ENCODE results near the gene METTL26.

Gene METTL26

DNA sequence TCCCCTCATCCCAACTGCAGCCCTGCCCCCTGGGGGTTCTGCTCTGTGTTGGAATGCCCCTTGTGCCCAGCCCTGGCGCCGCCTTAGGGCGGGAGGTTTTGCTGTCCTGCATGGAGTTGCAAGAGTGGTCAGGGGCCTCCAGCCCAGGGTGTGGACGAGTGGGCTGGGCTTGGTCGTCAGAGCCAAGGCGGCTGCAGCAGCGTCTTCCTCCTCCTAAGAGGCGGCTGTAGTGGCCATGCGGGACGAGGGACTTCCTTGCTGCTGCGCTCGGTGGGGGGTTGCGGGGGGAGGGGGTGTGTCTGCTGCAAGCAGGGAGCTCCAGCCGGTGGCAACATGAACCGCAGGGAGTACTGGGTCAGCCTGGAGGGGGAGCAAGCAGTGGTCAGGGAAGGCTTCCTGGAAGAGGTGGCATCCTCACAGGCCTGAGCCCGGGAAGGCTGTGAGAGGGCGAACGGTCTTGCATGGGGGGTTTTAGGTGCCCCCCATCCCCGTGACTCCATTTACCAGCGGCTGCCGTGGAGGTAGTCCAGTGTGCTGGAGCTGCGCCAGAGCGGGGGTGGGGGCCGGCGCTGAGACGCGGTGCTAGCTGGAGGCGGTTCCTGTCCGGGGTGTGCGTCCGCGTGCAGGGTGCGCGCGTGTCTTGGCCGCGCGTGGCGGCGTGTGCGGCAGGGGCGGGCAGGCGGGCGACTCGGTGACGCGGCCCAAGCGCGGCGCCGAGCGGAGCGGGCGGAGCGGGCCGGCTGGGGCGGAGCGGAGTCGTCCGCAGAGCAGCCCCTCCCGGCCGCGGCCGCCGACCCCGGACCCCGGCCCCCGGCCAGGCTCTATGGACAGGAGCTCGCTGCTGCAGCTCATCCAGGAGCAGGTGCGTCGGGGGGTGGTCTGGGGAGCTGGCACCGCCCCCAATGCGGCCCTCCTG is 39.1 kb upstream of the METTL26 start, which contains the start of gene RHBDL1:
RHBDL1 (plus strand) TSS at position 704 of the 916 bp plus-strand sequence; CDS start at position 824, 120 bp downstream.
- no peak for DNase-seq (ENCODE audit: low read depth in 2 of 2)

DNA sequence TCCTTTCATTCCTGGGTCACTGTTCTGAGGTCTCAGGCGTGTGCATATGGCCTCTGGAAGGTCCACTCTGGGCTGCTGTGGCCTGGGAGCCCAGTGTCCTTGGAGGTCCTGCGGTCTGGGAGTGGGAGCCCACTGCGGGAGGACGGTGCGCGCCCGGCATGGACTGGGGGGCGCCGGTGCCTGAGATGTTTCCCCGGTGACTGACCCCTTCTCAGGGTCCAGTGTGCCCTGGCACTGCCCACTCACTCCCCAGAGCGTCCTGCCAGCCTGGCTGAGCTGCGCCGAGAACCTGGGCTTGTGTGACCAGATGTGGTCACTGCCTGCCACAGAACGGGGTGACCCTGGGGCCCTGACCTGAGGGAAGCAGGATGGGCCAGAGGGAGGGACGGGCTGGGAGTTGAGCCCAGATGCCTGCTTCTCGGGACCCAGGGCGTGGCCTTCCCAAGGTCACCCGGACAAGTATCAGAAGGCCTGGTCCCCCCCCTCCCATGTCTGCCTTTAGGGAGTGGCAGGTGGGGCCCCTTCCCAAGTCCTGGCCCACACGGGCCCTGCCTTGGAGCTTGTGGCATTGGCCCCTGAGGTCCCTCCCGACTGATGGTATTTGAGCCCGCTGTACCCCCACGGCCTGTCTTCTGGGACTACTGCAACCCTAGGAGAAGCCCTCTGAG is 38.2 kb upstream of the METTL26 start:
- DNase-seq (ENCODE audit: low read depth in 2 of 2): no peak

DNA sequence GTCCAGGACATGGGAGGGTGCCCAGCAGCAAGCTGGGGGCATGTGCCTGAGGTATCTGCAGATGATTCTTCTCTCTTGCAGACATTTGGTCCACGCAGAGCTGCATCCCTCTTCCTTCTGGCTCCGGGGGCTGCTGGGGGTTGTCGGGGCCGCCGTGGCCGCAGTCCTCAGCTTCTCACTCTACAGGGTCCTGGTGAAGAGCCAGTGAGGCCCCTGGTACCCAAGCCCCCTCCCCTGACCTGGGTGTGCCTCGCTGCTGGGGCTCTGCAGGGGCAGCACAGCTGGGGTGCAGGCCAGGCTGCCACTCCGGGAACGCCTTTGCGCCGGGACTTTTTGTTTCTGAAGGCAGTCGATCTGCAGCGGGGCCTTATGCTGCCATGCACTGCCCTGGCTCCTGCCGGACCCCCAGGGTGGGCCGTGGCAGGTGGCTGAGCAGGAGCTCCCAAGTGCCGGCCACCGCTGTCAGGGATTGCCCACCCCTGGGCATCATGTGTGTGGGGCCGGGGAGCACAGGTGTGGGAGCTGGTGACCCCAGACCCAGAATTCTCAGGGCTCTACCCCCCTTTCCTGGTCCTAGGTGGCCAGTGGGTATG is 37.4 kb upstream of the METTL26 start:
- DNase-seq (ENCODE audit: low read depth in 2 of 2): no peak

DNA sequence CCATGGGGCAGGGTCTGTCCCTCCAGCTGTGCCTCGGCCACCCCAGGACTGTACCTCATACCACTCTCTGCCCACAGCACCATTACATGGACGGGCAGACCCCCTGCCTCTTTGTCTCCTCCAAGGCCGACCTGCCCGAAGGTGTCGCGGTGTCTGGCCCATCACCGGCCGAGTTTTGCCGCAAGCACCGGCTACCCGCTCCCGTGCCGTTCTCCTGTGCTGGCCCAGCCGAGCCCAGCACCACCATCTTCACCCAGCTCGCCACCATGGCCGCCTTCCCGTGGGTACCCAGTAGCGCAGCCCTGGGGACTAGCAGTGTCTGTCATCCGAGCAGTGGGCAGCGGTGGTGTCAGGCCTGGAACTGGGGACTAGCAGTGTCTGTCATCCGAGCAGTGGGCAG is 36.7 kb upstream of the METTL26 start:
- DNase-seq (ENCODE audit: low read depth in 2 of 2): no peak

DNA sequence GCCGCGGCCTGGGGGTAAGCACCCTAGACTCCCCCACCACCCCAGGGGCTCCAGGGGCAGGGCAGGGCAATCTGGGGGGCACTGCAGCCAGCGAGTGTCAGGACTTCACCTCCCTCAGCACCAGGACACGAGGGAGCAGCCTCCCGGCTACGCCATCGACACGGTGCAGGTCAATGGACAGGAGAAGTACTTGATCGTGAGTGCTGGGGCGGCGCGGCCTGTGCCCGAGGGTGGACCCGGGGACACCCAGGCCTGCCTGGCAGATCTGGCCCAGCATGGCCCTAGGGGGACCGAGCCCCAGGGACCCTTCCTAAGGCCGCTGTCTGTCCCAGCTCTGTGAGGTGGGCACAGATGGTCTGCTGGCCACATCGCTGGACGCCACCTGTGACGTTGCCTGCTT is 36.3 kb upstream of the METTL26 start:
- DNase-seq (ENCODE audit: low read depth in 2 of 2): no peak

DNA sequence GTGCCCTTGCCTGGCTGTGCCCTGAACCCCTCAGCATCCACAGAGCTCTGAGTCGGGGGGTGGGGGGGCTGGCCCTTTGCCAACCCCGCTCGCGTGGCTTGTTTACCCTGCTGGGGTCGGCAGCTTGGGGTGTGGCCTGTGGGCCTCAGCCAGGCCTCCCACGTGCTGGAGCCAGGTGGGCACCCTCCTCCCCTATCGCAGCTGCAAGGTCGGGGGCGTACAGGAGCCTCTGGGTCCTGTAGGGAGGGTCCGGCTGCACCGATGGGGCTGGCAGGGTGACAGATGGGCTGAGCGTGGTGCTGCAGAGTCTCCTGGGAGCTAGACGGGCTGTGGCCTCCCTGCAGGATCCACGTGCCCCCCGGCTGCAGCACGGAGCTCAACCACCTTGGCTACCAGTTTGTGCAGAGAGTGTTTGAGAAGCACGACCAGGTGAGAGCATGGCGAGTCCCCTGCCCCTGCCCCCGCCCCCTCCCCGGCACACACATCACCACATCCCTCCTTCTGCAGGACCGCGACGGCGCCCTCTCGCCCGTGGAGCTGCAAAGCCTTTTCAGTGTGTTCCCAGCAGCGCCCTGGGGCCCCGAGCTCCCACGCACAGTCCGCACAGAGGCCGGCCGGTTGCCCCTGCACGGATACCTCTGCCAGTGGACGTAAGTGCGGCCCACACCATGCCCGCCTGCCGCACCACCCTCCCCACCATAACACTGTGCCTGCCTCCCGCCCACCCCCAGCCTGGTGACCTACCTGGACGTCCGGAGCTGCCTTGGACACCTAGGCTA is 35.4 kb upstream of the METTL26 start:
- DNase-seq (ENCODE audit: low read depth in 2 of 2): no peak

DNA sequence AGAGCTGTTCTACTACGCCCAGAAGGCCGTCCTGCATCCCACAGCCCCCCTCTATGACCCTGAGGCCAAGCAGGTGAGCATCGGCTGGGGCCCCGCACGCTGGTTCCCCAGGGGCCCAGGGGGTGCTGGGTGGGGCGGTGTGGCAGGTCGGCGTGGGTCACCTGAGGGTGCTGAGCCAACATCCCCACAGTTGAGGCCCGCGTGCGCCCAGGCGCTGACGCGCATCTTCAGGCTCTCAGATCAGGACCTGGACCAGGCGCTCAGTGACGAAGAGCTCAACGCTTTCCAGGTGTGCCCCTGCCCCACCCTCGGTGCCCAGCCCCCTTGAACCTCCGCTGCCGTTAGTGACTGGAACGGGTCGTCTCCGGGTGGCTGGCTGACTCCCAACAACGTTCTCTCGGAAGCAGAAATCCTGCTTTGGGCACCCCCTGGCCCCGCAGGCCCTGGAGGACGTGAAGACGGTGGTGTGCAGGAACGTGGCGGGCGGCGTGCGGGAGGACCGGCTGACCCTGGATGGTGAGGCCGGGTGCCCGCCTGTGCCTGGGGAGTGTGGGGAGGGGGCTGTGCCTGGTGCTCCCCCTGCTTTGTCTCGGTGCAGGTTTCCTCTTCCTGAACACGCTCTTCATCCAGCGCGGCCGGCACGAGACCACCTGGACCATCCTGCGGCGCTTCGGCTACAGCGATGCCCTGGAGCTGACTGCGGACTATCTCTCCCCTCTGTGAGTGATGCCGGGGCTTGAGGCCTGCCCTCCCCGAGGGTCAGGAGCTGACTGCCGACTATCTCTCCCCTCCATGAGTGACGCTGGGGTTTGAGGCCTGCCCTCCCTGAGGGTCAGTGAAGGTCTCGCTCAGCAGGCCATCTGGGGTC is 34.6 kb upstream of the METTL26 start:
- no peak for DNase-seq (ENCODE audit: low read depth in 2 of 2)

DNA sequence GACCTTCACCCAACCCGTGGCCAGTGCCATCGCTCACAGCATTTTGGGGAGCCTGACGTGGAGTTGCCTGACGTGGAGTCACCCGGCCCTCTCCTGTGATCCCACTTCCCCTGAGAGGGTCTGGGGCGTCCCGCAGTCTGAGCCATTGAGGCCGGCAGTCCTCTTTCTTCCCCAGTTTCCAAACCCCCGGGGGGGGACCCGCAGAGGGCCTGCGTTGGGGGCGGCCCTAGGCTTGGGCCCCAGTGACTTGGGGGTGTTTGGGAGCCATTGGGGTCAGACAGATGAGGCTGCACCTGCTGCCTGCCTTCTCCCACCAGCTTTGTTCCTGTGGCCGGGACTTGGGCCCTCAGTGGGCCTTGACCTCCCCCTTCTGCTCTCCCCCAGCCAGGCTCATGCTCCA is 33.6 kb upstream of the METTL26 start:
- DNase-seq (ENCODE audit: low read depth in 2 of 2): no peak

DNA sequence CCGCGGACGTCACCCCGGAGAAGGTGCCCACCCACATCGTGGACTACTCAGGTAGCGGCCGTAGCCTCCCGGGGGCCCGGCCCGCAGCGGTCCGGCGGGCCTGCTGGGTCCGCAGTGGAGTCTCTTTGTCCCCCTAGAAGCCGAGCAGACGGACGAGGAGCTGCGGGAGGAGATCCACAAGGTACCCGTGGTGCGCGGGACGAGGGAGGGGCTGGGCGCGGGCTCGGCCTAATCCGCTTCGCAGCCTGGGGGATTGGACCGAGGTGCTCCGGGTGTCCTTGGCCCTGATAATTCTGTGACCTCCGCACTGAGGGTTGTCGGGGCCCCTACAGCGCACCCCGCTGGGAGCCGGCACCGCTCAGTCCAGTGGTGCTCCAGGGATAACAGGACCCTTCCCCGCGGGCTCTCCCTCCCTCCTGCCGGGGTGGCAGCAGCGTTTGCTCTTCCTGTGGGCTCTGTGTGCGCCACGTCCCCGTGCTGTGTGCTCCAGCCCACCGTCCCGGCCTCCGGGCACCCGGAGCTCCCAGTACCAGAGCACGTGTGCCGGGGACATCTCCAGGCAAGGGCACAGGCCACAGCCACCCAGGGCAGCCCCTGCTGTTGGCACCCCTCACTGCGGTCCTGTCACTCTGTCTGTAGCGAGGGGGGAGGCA is 32.5 kb upstream of the METTL26 start:
- no peak for DNase-seq (ENCODE audit: low read depth in 2 of 2)

DNA sequence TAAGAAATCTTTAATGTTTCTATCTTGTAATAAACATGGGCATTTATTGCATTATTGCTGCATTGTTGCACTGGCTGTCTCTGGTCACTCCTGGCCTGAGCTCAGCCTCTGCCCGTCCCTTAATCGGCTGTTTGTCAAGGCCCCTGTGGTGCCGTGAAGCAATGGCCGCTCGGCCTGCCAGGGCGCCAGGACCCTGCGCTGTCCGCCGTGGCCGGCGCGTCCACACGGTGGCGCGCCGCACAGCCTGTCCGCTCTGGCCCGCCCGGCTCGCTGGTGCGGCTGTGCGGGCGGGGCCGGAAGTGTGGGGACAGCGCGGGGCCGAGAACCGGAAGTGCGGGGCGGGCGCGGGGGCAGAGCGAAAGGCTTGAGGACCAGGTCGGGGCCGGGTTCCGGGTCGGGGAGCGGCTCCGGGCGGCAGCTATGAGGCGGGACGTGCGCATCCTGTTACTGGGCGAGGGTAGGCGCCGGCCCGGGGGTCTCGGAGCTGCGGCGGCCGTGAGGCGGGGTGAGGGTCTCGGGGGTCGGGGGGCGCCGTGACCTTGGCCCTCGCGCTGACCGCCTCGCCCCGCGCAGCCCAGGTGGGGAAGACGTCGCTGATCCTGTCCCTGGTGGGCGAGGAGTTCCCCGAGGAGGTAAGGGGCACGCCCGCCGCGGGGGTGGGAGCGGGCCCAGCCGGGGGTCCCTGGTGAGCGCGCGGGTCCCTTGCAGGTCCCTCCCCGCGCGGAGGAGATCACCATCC is 31.8 kb upstream of the METTL26 start, which contains the start of gene RHOT2:
RHOT2 (plus strand) TSS at position 353 of the 739 bp plus-strand sequence; CDS start at position 421, 68 bp downstream.
- peak; percentile 80 to 91 for DNase-seq (ENCODE audit: low read depth in 2 of 2)

DNA sequence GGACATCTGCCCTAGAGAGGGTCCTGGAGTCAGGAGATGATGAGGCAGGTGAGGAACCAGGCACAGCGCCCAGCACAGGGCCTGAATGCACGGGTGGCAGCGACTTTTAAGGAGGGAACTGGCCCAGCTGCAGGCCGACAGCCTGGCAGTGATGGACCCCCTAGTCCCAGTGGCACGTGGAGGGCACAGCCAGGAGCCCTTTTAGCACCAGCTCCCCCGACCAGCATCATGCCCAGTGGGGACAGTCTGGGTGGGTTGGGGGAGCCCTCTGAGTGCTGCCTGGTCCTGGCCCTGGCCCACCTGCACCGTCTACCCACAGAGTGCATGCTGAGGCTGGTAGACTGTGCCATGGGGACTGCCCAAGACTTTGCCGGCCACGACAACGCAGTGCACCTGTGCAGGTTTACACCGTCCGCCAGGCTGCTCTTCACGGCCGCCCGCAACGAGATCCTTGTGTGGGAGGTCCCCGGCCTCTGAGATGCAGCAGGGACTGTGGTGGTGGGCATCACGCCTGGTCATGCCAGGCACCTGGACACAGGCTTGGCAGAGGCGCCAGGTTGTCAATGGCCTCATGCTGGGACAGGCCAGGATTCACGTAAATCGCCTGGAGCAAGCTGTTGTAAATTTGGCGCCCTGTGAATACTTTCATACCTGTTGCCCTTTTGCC is 31.1 kb upstream of the METTL26 start:
- no peak for DNase-seq (ENCODE audit: low read depth in 2 of 2)

DNA sequence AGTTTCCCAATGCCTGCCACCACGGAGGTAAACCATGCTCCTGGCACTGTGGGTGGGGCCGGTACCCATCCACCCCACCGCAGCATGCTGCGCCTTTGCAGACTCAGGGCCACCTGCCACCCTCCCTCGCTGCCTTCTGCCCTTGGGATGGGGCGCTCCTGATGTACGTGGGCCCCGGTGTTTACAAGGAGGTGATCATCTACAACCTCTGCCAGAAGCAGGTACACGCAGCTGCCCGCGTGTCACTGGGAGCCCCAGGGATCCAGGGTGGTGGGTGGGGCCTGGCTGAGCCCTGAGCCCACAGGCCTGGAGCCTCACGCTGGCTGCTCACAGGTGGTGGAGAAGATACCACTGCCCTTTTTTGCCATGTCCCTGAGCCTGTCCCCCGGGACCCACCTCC is 30.5 kb upstream of the METTL26 start:
- no peak for DNase-seq (ENCODE audit: low read depth in 2 of 2)

DNA sequence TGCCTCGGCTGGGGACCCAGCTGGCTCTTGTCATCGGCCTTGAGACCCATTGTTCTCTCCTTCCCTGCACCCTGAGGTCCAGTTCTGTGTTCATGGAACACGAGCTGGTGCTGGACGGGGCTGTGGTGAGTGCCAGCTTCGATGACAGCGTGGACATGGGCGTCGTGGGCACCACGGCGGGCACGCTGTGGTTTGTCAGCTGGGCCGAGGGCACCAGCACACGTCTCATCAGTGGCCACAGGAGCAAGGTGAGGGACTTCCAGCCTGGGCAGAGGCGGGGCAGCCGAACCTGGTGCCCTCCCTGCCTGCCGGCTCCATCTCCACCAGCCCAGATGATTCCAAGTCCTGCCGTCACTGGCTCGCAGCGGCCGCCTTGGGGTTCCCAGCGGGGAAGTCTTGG is 26.5 kb upstream of the METTL26 start:
- no peak for DNase-seq (ENCODE audit: low read depth in 2 of 2)

DNA sequence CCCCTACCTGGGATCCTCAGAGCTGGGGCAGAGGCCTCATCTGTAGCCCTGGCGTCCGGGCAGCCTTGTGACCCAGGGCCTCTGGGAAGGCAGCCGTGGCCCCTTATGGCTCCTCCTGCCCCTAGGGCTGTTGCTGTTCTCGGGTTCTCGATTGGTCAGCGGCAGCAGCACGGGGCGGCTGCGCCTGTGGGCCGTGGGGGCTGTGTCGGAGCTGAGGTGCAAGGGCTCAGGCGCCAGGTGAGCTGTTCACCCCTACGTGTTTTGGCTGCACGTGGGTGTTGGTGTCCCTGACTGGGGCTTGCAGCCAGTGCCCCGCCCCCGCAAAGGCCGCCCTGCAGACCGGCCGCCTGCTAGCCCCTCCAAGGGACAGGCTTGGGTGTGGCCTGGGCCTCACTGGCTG is 26.0 kb upstream of the METTL26 start:
- DNase-seq (ENCODE audit: low read depth in 2 of 2): no peak

DNA sequence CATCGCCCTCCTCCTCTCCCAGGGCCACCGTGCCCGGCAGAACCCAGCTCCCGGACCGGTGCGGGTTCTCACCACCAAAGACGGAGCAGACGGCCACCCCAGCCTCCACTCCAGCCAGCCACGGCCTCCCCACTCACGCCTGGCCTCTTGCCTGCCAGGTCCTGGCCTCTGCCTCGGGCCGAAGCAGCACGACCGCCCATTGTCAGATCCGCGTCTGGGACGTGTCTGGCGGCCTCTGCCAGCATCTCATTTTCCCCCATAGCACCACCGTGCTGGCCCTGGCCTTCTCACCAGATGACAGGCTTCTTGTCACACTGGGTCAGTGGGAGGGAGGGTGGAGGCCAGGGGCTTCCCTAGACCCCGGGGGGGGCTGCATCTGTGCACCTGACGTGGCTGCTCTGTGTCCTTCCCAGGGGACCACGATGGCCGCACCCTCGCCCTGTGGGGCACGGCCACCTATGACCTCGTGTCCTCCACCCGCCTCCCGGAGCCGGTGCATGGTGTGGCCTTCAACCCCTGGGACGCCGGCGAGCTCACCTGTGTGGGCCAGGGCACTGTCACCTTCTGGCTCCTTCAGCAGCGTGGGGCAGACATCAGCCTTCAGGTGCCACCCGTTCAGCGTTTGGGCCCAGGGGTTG is 25.2 kb upstream of the METTL26 start:
- no peak for DNase-seq (ENCODE audit: low read depth in 2 of 2)

DNA sequence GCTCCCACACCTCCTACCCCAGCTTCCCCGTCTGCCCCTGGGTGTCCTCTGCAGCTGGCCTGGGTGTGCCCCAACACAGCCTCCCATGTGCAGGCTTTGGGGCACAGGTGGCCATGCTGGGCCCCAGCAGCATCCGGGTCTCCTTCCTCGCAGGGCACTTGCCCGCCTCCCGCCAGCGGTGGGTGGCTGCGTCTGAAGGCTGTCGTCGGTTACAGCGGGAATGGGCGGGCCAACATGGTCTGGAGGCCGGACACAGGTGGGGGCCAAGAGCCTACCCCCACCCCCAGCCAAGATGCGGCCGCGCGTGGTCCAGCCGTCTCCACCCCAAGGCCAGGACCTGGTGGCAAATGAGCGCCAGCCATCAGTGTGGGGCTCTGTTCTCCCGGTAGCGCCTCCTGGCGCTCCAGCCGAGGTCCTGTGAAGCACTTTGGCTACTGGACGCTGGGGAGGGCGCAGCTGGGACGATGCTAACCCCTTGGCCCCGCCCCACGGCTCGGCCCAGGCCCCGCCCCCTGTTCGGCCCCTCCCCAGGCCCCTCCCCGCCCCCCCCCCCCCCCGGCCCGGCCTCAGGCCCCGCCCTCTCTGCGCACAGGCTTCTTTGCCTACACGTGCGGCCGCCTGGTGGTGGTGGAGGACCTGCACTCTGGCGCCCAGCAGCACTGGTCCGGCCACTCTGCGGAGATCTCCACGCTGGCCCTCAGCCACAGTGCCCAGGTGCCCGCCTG is 24.5 kb upstream of the METTL26 start:
- DNase-seq (ENCODE audit: low read depth in 2 of 2): peak in 1 of 2 donors; percentile 60

DNA sequence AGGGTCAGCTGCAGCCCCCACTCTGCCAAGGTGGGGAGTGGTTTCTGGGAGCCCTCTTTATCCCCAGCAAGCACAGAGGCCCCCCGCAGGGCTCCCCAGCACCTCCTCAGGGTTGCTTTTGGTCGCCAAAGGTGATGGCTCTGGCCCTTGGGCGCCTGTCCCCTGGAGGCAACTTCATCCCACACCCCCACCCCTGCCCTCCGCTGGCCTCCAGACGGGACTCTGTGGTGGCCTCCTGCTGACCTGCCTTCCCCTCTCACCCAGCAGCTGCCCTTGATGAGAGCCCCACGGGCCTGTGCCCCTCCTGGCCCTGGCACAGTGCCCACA is 24.0 kb upstream of the METTL26 start:
- DNase-seq (ENCODE audit: low read depth in 2 of 2): no peak

DNA sequence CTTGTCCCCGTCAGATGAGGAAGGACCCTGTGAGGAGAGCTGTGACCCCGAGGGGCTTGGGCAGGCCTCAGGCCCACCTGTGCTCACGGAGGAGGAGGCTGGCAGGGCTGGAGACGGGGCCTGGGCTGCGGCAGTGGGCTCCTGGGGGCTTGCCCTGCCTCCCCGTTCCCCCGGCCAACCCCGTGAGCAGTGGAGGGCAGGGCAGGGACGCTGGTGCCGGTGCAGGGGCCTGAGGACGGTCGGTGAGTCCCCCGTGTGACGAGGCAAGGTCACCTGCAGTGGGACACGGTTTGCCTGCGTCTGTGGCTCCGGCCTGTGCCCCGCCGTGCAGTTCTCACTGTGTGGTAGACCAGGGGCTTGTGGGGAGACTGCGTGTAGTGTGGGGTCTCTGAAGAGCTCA is 23.5 kb upstream of the METTL26 start:
- DNase-seq (ENCODE audit: low read depth in 2 of 2): no peak

All from stimulated activated CD8-positive, alpha-beta memory T cell treated with anti-CD3 and anti-CD28 coated beads, Interleukin-7, amount 100 ng/mL, for 4 hours (primary cell).